K562 (cell line): Measurements from ENCODE around the gene GLRA3. TPM values are rescaled to one million over a fixed set of nuclear protein-coding genes. Genes with fewer than 3 reads are reported as not detected.
A peak's percentile ranks its signal among the peaks of the same experiment; 100 is the strongest.

Experiments used
- CBFA2T2 ChIP-seq: fragments of 450-650 bp; conservative IDR thresholded peaks from 2 replicates; pipeline ENCODE4 v1.6.1; 2017; ENCODE audit warnings: mild to moderate bottlenecking
- CBX8 ChIP-seq: fragments of 200-600 bp; sonication (generic); IDR thresholded peaks from 2 replicates; pipeline ENCODE4 v1.6.1; 2012; ENCODE audit warnings: borderline replicate concordance, mixed run types, low read depth, mild to moderate bottlenecking, moderate library complexity, mixed read lengths, low read length, control low read depth, inconsistent platforms; ENCODE audit not compliant: poor library complexity, severe bottlenecking; ENCODE audit errors: extremely low read depth
- CHAMP1 ChIP-seq: fragments of 450-650 bp; IDR thresholded peaks from 2 replicates; pipeline ENCODE4 v1.6.1; 2016; ENCODE audit warnings: mild to moderate bottlenecking
- CREM ChIP-seq: IDR thresholded peaks from 2 replicates; pipeline ENCODE4 v1.6.1; 2014; ENCODE audit warnings: antibody characterized with exemption, low read depth
- EGR1 ChIP-seq: fragments of 450-650 bp; conservative IDR thresholded peaks from 2 replicates; pipeline ENCODE4 v1.6.1; 2017; ENCODE audit warnings: mild to moderate bottlenecking
- EHMT2 ChIP-seq: fragments of 450-650 bp; IDR thresholded peaks from 2 replicates; pipeline ENCODE4 v1.6.1; 2018; ENCODE audit warnings: antibody characterized with exemption
- MAFG ChIP-seq: fragments of 450-650 bp; conservative IDR thresholded peaks from 2 replicates; pipeline ENCODE4 v1.6.1; 2016; ENCODE audit warnings: missing genetic modification characterization, missing compliant biosample characterization
- NCOR1 ChIP-seq: fragments of 450-650 bp; IDR thresholded peaks from 2 replicates; pipeline ENCODE4 v1.6.1; 2016; ENCODE audit warnings: mild to moderate bottlenecking, moderate library complexity
- PBX2 ChIP-seq, 2 experiments: IDR thresholded peaks in 1 of 2; conservative IDR thresholded peaks in 1 of 2; 2 replicates each; pipeline ENCODE4 v1.6.1; 2016; ENCODE audit warnings: low read depth in 2 of 2, mild to moderate bottlenecking in 1 of 2, missing compliant biosample characterization in 1 of 2, missing genetic modification characterization in 1 of 2, moderate library complexity in 1 of 2
- RFX7 ChIP-seq: fragments of 250-450 bp; sonication (Bioruptor Pico); IDR thresholded peaks from 2 replicates; pipeline ENCODE4 v1.5.1; 2021; ENCODE audit warnings: mild to moderate bottlenecking
- SMAD2 ChIP-seq: fragments of 150-350 bp; IDR thresholded peaks from 2 replicates; pipeline ENCODE4 v1.6.1; 2014; ENCODE audit warnings: low read depth, mild to moderate bottlenecking, low read length
- SMARCC2 ChIP-seq: fragments of 450-650 bp; IDR thresholded peaks from 2 replicates; pipeline ENCODE4 v1.6.1; 2017; ENCODE audit warnings: antibody characterized with exemption, moderate library complexity, mild to moderate bottlenecking, low read depth
- STAT5A ChIP-seq: IDR thresholded peaks from 2 replicates; pipeline ENCODE4 v1.6.1; 2012; ENCODE audit warnings: low read length, inconsistent platforms, borderline replicate concordance
- YY1 ChIP-seq, 3 experiments: IDR thresholded peaks; 2 replicates each; pipeline ENCODE4 v1.6.1; 2011; ENCODE audit warnings: low read length in 2 of 3, mild to moderate bottlenecking in 2 of 3, moderate library complexity in 2 of 3, borderline replicate concordance in 1 of 3, control low read depth in 1 of 3, low read depth in 1 of 3; ENCODE audit not compliant: insufficient read depth in 3 of 3, insufficient replicate concordance in 2 of 3, control insufficient read depth in 1 of 3, insufficient read length in 1 of 3; ENCODE audit errors: extremely low read depth in 1 of 3
- ZBTB5 ChIP-seq: fragments of 450-650 bp; IDR thresholded peaks from 2 replicates; pipeline ENCODE4 v1.6.1; 2017; ENCODE audit warnings: antibody characterized with exemption
- ZBTB7A ChIP-seq: IDR thresholded peaks from 2 replicates; pipeline ENCODE4 v1.6.1; 2011; ENCODE audit warnings: low read depth, mild to moderate bottlenecking, low read length, moderate library complexity, borderline replicate concordance; ENCODE audit not compliant: control insufficient read depth
- ZNF174 ChIP-seq: fragments of 250-450 bp; sonication (Bioruptor Pico); IDR thresholded peaks from 2 replicates; pipeline ENCODE4 v1.4.0; 2020; ENCODE audit warnings: mild to moderate bottlenecking
- ZNF212 ChIP-seq: fragments of 450-650 bp; formaldehyde crosslinking; IDR thresholded peaks from 2 replicates; pipeline ENCODE4 v1.4.0; 2020; ENCODE audit warnings: mild to moderate bottlenecking
- ZNF354B ChIP-seq: fragments of 250-450 bp; sonication (Bioruptor Pico); IDR thresholded peaks from 2 replicates; pipeline ENCODE4 v1.4.0; 2020
- polyA plus RNA-seq, 8 experiments: library from polyadenylated mRNA; depleted of rRNA in 4 of 8; stranded (reverse) in 5 of 8; unstranded in 3 of 8; fragments of >200 nt; fragmentation: Nextera tagmentation in 2 of 8; fragmentation: Illumina TruSeq in 1 of 8; extraction: Ambion mirVana in 2 of 8; extraction: Trizol in 1 of 8; gene quantifications; 2 replicates each; pipeline versions ENCODE4 v1.2.1 to v1.2.3, GENCODE V29; 2011 to 2014; ENCODE audit warnings: inconsistent platforms in 1 of 8, missing spikeins in 1 of 8
- total RNA-seq, 7 experiments: library from RNA; depleted of rRNA in 6 of 7; stranded (reverse); fragments of >200 nt in 6 of 7; fragmentation: Illumina TruSeq in 2 of 7; extraction: Trizol in 2 of 7; gene quantifications; 2 replicates each; pipeline versions ENCODE4 v1.2.1 to v1.2.3, GENCODE V29; 2011 to 2021; ENCODE audit warnings: low replicate concordance in 1 of 7
- TF ChIP-seq, protein P1 (sequence below): IDR thresholded peaks from 2 replicates; pipeline ENCODE4 v1.6.1; 2014; ENCODE audit warnings: antibody characterized with exemption

Gene GLRA3
- total and polyA plus RNA-seq, 9 of the 15 experiments (the other 6 are each of a cell fraction or from before 2014, with no cell fraction given) = 0.06 to 0.14 (median 0.08) TPM; not detected in 2

GRCh38 chr4:174654634-174655033 lies 174.4 kb downstream of the GLRA3 start (continued):
- TF ChIP-seq ZNF354B (CRISPR knock-in tag) (no peak), SMARCC2 (peak; percentile 21; the same call in 1 of the 2 replicates), CREM (peak; percentile 86), RFX7 (CRISPR knock-in tag) (no peak), SMAD2 (no peak), MAFG (no peak), CHAMP1 (peak; percentile 77), CBX8 (no peak), STAT5A (peak; percentile 56; the same call in 1 of the 2 replicates), NCOR1 (peak; percentile 76), ZNF174 (CRISPR knock-in tag) (no peak), ZBTB7A (no peak), YY1 (IDR thresholded peaks at IDR 0.05; ENCODE audit: borderline replicate concordance in 1 of 3, control insufficient read depth in 1 of 3, extremely low read depth in 1 of 3, insufficient read depth in 3 of 3, insufficient read length in 1 of 3, insufficient replicate concordance in 2 of 3, low read depth in 1 of 3, low read length in 2 of 3) (peak in 1 of 3 experiments; percentile 33), ZNF212 (no peak), EHMT2 (0 out of 2 replicates have a peak, but pooled peaks have one; percentile 49), EGR1 (no peak), ZBTB5 (no peak), CBFA2T2 (peak; percentile 78), PBX2 (CRISPR knock-in tag; IDR thresholded peaks at IDR 0.05; ENCODE audit: low read depth) (no peak), PBX2 (tag; conservative IDR thresholded peaks at IDR 0.05; ENCODE audit: low read depth) (no peak)
- TF ChIP-seq, protein P1, sequence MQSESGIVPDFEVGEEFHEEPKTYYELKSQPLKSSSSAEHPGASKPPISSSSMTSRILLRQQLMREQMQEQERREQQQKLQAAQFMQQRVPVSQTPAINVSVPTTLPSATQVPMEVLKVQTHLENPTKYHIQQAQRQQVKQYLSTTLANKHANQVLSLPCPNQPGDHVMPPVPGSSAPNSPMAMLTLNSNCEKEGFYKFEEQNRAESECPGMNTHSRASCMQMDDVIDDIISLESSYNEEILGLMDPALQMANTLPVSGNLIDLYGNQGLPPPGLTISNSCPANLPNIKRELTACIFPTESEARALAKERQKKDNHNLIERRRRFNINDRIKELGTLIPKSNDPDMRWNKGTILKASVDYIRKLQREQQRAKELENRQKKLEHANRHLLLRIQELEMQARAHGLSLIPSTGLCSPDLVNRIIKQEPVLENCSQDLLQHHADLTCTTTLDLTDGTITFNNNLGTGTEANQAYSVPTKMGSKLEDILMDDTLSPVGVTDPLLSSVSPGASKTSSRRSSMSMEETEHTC = no peak
